ENCODE data around the gene PYGB. TPM values are rescaled to one million over a fixed set of nuclear protein-coding genes. Genes with fewer than 3 reads are reported as not detected.
A peak's percentile ranks its signal among the peaks of the same experiment; 100 is the strongest.

The PYGB gene
- total RNA-seq (2014; rRNA removed; shearing (Covaris generic)), result 94.7 and 131 TPM in 2 replicates

GRCh38 chr20:25247956-25248785, at the start of gene PYGB:
Gene PYGB, plus strand, starts transcription at chr20:25248085. Its CDS starts 94 bp downstream, at chr20:25248179.
- peak; percentile 87 for DNase-seq (ENCODE audit: low read depth)

GRCh38 chr20:25198663-25199383, 49.1 kb upstream of the PYGB start:
- no peak for DNase-seq (ENCODE audit: low read depth)

- no peak for DNase-seq (ENCODE audit: low read depth)
Measured at GRCh38 chr20:25199473-25200260, 48.2 kb upstream of the PYGB start.

GRCh38 chr20:25203089-25203488, 44.8 kb upstream of the PYGB start:
- no peak for DNase-seq (ENCODE audit: low read depth)

- no peak for DNase-seq (ENCODE audit: low read depth)
Measured at GRCh38 chr20:25203871-25204320, 44.0 kb upstream of the PYGB start.

GRCh38 chr20:25204550-25205276, 43.2 kb upstream of the PYGB start:
- DNase-seq (ENCODE audit: low read depth), result no peak

GRCh38 chr20:25205277-25206062, 42.4 kb upstream of the PYGB start:
- DNase-seq (ENCODE audit: low read depth), result no peak

- DNase-seq (ENCODE audit: low read depth), result no peak
Measured at GRCh38 chr20:25206063-25206403, 41.9 kb upstream of the PYGB start.

- no peak for DNase-seq (ENCODE audit: low read depth)
Measured at GRCh38 chr20:25206548-25206947, 41.3 kb upstream of the PYGB start.

GRCh38 chr20:25207149-25207959, 40.5 kb upstream of the PYGB start:
- DNase-seq (ENCODE audit: low read depth), result no peak

GRCh38 chr20:25207960-25208534, 39.8 kb upstream of the PYGB start:
- DNase-seq (ENCODE audit: low read depth), result no peak

GRCh38 chr20:25209400-25209799, 38.5 kb upstream of the PYGB start:
- no peak for DNase-seq (ENCODE audit: low read depth)

- DNase-seq (ENCODE audit: low read depth), result no peak
Measured at GRCh38 chr20:25209911-25210310, 38.0 kb upstream of the PYGB start.

- DNase-seq (ENCODE audit: low read depth), result no peak
Measured at GRCh38 chr20:25211273-25211672, 36.6 kb upstream of the PYGB start.

GRCh38 chr20:25212242-25212641, 35.6 kb upstream of the PYGB start:
- no peak for DNase-seq (ENCODE audit: low read depth)

GRCh38 chr20:25213566-25214425, 34.1 kb upstream of the PYGB start:
- no peak for DNase-seq (ENCODE audit: low read depth)

GRCh38 chr20:25214426-25214790, 33.5 kb upstream of the PYGB start:
- DNase-seq (ENCODE audit: low read depth), result no peak

- DNase-seq (ENCODE audit: low read depth), result no peak
Measured at GRCh38 chr20:25214819-25215218, 33.1 kb upstream of the PYGB start.

- no peak for DNase-seq (ENCODE audit: low read depth)
Measured at GRCh38 chr20:25215521-25215920, 32.4 kb upstream of the PYGB start.
